ENCODE data around the gene ACSF2.
"Not testable (repeated sequence)": the region's sequence is repeated elsewhere in the genome, so short reads cannot be mapped to it uniquely, and the experiment has no call there.

Gene ACSF2

DNA sequence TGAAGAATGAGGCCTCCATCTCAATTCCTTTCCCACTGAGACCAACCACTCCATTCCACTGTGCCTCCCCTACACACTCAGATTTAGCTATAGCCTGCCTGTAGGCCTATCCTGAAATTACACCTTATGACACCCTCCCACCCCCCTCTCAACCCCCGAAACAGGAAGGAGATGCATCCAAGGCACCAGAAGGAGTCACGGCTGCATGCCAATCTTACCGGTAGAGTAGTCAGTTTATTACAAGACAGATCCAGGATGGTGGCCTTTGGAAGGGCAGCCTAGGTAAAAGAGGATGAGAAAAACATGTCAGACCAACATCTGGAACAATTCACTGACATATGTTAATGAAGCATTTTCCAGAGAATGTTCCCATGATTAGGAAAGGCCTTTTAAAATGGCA is 31.3 kb upstream of the ACSF2 start:
- no peaks in the 10 kb centered on the region for H3K27me3 ChIP-seq (ENCODE audit: control insufficient read depth, insufficient read depth, low read length)
- no peak overlapping the region for H3K4me3 ChIP-seq (ENCODE audit: low read length)
- H3K27ac ChIP-seq (ENCODE audit: low read depth, low read length), result no peak overlapping the region
- H3K36me3 ChIP-seq (ENCODE audit: control insufficient read depth, insufficient read depth, low read length), result peaks cover 23% of the 10 kb centered on the region
- no peak overlapping the region for H3K9ac ChIP-seq (ENCODE audit: low read length)
- peaks cover 8% of the 10 kb centered on the region for H3K4me1 ChIP-seq (ENCODE audit: control insufficient read depth, insufficient read depth, low read length)

GRCh38 chr17:50396261-50397110 is 29.5 kb upstream of the ACSF2 start:
- Histone ChIP-seq H3K4me1 (ENCODE audit: control insufficient read depth, insufficient read depth, low read length) (peaks cover 8% of the 10 kb centered on the region), H3K4me3 (ENCODE audit: low read length) (peak overlapping the region; percentile 89), H3K36me3 (ENCODE audit: control insufficient read depth, insufficient read depth, low read length) (peaks cover 15% of the 10 kb centered on the region), H3K27me3 (ENCODE audit: control insufficient read depth, insufficient read depth, low read length) (no peaks in the 10 kb centered on the region), H3K27ac (ENCODE audit: low read depth, low read length) (no peak overlapping the region), H3K9ac (ENCODE audit: low read length) (peak overlapping the region; percentile 77)

DNA sequence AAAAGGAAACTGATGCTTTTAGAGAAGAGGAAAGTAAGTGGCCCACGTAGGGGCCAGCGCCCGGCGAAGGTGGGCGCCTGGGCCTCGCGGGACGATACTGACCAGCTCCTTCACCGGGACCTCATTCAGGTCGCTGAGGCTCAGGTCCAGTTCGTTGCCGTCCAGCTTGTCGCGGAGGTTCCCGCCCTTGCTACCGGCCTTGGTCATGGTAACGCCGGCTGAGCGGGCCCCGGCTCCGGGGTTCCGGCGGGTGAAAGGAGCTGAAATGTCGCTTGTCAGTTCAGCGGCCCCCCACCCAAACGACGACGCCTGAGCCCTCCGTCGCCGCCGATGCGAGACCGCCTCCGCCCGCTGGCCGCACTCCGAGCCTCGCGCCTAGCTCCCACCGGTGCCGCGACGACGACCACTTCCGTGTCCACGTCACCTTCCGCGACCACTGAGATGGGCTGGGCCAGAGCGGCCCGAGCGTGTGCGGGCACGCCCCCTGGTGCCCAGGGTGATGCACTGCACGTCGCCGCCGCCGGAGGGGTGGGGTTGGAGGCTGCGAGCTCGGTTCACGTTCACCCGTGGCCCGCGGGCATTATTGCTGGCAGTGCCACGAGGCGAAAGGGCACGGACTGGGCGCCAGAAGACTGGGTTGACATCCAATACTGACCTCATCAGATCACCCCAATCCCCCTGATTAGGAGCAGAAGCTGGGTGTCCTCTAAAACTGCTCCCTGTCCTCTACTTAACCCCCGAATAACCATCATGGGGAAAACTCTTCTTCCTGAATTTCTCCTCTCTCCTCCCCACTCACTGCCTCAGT is 28.7 kb upstream of the ACSF2 start, which contains the start of gene LRRC59:
LRRC59 (minus strand) TSS at position 413 of the 808 bp plus-strand sequence; CDS start at position 207, 206 bp downstream.
- Histone ChIP-seq H3K9ac (ENCODE audit: low read length) (peak within 1 kb of the TSS; percentile 77), H3K4me3 (ENCODE audit: low read length) (peak within 1 kb of the TSS; percentile 89), H3K36me3 (ENCODE audit: control insufficient read depth, insufficient read depth, low read length) (peaks cover 8% of the 10 kb centered on the region), H3K4me1 (ENCODE audit: control insufficient read depth, insufficient read depth, low read length) (peaks cover 8% of the 10 kb centered on the region), H3K27ac (ENCODE audit: low read depth, low read length) (peak within 1 kb of the TSS; percentile 58), H3K27me3 (ENCODE audit: control insufficient read depth, insufficient read depth, low read length) (no peaks in the 10 kb centered on the region)

DNA sequence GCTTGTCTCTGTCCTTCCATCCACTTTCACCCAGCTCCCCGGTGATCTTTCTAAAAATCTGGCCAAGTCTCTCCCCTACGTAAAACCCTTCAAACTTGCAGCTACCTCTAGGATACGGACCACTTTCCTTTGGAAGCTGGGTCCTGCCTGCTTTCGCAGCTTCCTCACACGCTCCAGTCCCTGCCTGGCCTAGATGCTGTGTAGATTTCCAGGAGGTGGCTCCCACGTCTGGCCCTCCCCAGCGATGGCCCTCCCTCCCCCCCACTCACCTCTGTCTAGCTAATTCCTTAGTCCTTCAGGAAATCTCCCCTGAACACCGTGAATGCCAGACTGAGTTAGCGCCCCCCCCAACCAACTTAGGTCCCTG is 28.1 kb upstream of the ACSF2 start:
- Histone ChIP-seq H3K4me1 (ENCODE audit: control insufficient read depth, insufficient read depth, low read length) (peaks cover 8% of the 10 kb centered on the region), H3K9ac (ENCODE audit: low read length) (peak overlapping the region; percentile 27), H3K27me3 (ENCODE audit: control insufficient read depth, insufficient read depth, low read length) (no peaks in the 10 kb centered on the region), H3K36me3 (ENCODE audit: control insufficient read depth, insufficient read depth, low read length) (peaks cover 4% of the 10 kb centered on the region), H3K4me3 (ENCODE audit: low read length) (peak overlapping the region; percentile 89), H3K27ac (ENCODE audit: low read depth, low read length) (no peak overlapping the region)

DNA sequence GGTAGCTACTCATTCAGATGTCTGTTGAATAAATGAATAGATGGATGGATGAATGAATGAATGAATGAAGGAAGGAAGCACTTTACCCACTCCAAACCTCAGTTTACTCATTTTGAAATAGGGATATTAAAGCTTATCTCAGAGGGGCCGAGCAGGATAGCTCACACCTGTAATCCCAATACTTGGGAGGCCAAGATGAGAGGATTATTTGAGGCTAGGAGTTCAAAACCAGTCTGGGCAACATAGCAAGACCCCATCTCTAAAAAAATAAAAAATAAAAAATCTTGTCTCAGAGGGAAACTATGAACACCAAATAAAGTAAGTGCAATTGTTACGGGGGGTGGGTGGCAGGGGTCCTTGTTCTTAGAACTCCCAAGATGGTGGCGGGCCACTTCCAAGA is 27.3 kb upstream of the ACSF2 start:
- H3K9ac ChIP-seq (ENCODE audit: low read length); H3K4me3 ChIP-seq (ENCODE audit: low read length); H3K27ac ChIP-seq (ENCODE audit: low read depth, low read length); H3K27me3 ChIP-seq (ENCODE audit: control insufficient read depth, insufficient read depth, low read length); H3K36me3 ChIP-seq (ENCODE audit: control insufficient read depth, insufficient read depth, low read length); H3K4me1 ChIP-seq (ENCODE audit: control insufficient read depth, insufficient read depth, low read length): not testable (repeated sequence)

GRCh38 chr17:50399591-50399990 is 26.4 kb upstream of the ACSF2 start:
- H3K4me1 ChIP-seq (ENCODE audit: control insufficient read depth, insufficient read depth, low read length); H3K4me3 ChIP-seq (ENCODE audit: low read length); H3K27me3 ChIP-seq (ENCODE audit: control insufficient read depth, insufficient read depth, low read length); H3K27ac ChIP-seq (ENCODE audit: low read depth, low read length); H3K9ac ChIP-seq (ENCODE audit: low read length); H3K36me3 ChIP-seq (ENCODE audit: control insufficient read depth, insufficient read depth, low read length): not testable (repeated sequence)

DNA sequence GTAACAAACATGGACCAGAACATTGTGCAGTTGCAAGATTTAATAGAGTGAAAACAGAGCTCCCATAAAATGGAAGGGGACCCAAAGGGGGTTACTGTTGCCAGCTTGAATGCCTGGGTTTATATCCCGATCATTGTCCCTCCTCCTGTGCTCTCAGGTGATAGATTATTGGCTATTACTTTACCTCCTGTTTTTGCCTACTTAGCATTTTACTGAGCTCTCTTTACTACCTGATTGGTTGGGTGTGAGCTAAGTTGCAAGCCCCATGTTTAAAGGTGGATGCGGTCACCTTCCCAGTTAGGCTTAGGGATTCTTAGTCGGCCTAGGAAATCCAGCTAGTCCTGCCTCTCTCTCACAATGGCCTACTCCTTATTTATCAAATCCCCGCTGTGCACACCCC is 20.7 kb upstream of the ACSF2 start:
- not testable (repeated sequence) for H3K27me3 ChIP-seq (ENCODE audit: control insufficient read depth, insufficient read depth, low read length); H3K4me1 ChIP-seq (ENCODE audit: control insufficient read depth, insufficient read depth, low read length); H3K9ac ChIP-seq (ENCODE audit: low read length); H3K36me3 ChIP-seq (ENCODE audit: control insufficient read depth, insufficient read depth, low read length); H3K4me3 ChIP-seq (ENCODE audit: low read length); H3K27ac ChIP-seq (ENCODE audit: low read depth, low read length)

DNA sequence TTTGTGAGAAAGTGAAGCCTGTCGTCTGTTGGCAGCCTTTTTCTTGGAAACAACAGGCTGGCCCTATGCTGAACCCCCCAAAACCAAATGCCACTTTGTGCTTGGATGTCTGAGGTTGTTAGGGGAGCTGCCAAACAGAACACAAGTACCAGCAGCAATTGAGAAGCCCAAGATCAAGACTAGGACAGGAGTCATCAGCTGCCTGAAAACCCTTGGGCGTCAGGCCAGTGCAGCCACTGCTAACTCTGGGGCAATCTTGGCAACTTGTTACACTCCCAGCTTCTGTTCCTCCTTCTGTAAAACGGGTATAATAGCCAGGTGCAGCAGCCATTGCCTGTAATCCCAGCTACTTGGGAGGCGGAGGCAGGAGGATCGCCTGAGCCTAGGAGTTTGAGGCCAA is 19.4 kb upstream of the ACSF2 start:
- Histone ChIP-seq H3K36me3 (ENCODE audit: control insufficient read depth, insufficient read depth, low read length) (no peaks in the 10 kb centered on the region), H3K4me3 (ENCODE audit: low read length) (no peak overlapping the region), H3K9ac (ENCODE audit: low read length) (no peak overlapping the region), H3K4me1 (ENCODE audit: control insufficient read depth, insufficient read depth, low read length) (no peaks in the 10 kb centered on the region), H3K27me3 (ENCODE audit: control insufficient read depth, insufficient read depth, low read length) (no peaks in the 10 kb centered on the region), H3K27ac (ENCODE audit: low read depth, low read length) (no peak overlapping the region)

GRCh38 chr17:50407921-50408320 is 18.1 kb upstream of the ACSF2 start:
- H3K36me3 ChIP-seq (ENCODE audit: control insufficient read depth, insufficient read depth, low read length), result no peaks in the 10 kb centered on the region
- H3K4me1 ChIP-seq (ENCODE audit: control insufficient read depth, insufficient read depth, low read length), result no peaks in the 10 kb centered on the region
- no peak overlapping the region for H3K9ac ChIP-seq (ENCODE audit: low read length)
- H3K4me3 ChIP-seq (ENCODE audit: low read length), result no peak overlapping the region
- no peaks in the 10 kb centered on the region for H3K27me3 ChIP-seq (ENCODE audit: control insufficient read depth, insufficient read depth, low read length)
- no peak overlapping the region for H3K27ac ChIP-seq (ENCODE audit: low read depth, low read length)

- no peak overlapping the region for H3K27ac ChIP-seq (ENCODE audit: low read depth, low read length)
These were observed 13.8 kb upstream of the ACSF2 start for GRCh38 chr17:50412188-50412732.

DNA sequence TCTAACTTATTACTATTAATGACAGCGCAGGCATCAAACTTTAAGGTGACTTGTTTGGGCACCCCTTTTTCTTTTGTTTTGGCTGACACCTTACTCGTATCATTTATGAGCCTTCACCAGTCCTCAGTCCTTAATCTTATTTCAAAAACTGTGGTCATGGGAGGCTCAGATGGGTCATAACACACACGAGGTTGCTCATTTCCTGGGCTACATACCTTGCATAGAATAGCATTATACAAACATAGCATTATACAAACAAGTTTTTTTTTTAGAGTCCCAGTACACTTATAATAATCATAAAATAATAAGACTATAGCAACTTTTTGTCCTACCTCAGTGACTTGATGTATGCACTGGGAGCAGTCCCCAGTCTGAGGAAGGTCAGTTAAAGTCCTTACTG is 11.2 kb upstream of the ACSF2 start:
- H3K4me3 ChIP-seq (ENCODE audit: low read length), result no peak overlapping the region
- H3K4me1 ChIP-seq (ENCODE audit: control insufficient read depth, insufficient read depth, low read length), result no peaks in the 10 kb centered on the region
- H3K9ac ChIP-seq (ENCODE audit: low read length), result no peak overlapping the region
- H3K27ac ChIP-seq (ENCODE audit: low read depth, low read length), result no peak overlapping the region
- H3K27me3 ChIP-seq (ENCODE audit: control insufficient read depth, insufficient read depth, low read length), result no peaks in the 10 kb centered on the region
- no peaks in the 10 kb centered on the region for H3K36me3 ChIP-seq (ENCODE audit: control insufficient read depth, insufficient read depth, low read length)

More at GRCh38 chr17:50412188-50412732, 13.8 kb upstream of the ACSF2 start:
- Histone ChIP-seq H3K4me1 (ENCODE audit: control insufficient read depth, insufficient read depth, low read length) (no peaks in the 10 kb centered on the region), H3K36me3 (ENCODE audit: control insufficient read depth, insufficient read depth, low read length) (no peaks in the 10 kb centered on the region), H3K4me3 (ENCODE audit: low read length) (no peak overlapping the region), H3K9ac (ENCODE audit: low read length) (no peak overlapping the region), H3K27me3 (ENCODE audit: control insufficient read depth, insufficient read depth, low read length) (no peaks in the 10 kb centered on the region)

DNA sequence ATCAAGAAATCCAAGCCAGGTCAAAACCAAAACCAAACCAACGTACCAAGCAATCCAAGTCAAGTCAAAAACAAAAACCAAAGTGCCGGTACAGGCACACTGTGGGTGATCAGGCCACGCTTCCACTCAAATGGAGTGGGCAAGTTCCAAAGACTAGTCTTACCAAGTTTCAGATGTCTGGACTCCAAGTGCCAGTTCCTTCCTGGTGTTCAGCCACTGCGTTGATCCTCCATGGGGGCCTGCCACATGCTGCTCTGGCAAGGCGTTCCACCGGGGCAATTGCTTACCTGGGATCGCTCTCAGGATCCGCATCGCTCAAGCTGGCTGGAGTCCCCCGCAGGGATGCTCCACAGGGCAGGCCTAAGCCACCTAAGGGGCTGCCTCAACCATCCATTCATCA is 6.4 kb upstream of the ACSF2 start:
- H3K9ac ChIP-seq (ENCODE audit: low read length), result not testable (repeated sequence)

More for the DNA sequence above, 6.4 kb upstream of the ACSF2 start:
- H3K27me3 ChIP-seq (ENCODE audit: control insufficient read depth, insufficient read depth, low read length); H3K36me3 ChIP-seq (ENCODE audit: control insufficient read depth, insufficient read depth, low read length); H3K27ac ChIP-seq (ENCODE audit: low read depth, low read length); H3K4me1 ChIP-seq (ENCODE audit: control insufficient read depth, insufficient read depth, low read length); H3K4me3 ChIP-seq (ENCODE audit: low read length): not testable (repeated sequence)
